ENCODE measurements around the gene DMBX1.

DNA sequence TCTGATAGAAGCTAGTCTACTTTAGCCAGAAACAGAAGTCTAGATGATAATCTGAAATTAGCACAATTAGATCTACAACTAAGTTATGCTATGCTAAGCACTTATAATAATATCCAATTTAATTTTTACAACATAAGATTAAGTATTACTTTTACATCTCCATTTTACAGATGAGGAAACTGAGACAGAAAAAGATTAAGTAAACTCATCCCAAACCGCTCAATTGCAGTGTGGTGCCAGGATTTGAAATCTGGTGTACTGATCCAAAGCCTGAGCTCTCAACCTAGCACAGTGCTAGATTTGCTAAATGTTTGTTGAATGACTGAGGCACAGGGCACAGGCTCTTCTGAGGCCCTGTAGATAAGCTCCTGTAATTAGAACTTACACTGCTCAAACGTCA, 48.0 kb downstream of the DMBX1 start:
- TF ChIP-seq YY1 (IDR thresholded peaks at IDR 0.05) = no peak
- TF ChIP-seq, protein P1, sequence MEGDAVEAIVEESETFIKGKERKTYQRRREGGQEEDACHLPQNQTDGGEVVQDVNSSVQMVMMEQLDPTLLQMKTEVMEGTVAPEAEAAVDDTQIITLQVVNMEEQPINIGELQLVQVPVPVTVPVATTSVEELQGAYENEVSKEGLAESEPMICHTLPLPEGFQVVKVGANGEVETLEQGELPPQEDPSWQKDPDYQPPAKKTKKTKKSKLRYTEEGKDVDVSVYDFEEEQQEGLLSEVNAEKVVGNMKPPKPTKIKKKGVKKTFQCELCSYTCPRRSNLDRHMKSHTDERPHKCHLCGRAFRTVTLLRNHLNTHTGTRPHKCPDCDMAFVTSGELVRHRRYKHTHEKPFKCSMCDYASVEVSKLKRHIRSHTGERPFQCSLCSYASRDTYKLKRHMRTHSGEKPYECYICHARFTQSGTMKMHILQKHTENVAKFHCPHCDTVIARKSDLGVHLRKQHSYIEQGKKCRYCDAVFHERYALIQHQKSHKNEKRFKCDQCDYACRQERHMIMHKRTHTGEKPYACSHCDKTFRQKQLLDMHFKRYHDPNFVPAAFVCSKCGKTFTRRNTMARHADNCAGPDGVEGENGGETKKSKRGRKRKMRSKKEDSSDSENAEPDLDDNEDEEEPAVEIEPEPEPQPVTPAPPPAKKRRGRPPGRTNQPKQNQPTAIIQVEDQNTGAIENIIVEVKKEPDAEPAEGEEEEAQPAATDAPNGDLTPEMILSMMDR (IDR thresholded peaks at IDR 0.05; ENCODE audit: low read depth, low read length, missing input control) = no peak
- no peak for TF ChIP-seq RXRA (IDR thresholded peaks at IDR 0.05)
- TF ChIP-seq, protein P2, sequence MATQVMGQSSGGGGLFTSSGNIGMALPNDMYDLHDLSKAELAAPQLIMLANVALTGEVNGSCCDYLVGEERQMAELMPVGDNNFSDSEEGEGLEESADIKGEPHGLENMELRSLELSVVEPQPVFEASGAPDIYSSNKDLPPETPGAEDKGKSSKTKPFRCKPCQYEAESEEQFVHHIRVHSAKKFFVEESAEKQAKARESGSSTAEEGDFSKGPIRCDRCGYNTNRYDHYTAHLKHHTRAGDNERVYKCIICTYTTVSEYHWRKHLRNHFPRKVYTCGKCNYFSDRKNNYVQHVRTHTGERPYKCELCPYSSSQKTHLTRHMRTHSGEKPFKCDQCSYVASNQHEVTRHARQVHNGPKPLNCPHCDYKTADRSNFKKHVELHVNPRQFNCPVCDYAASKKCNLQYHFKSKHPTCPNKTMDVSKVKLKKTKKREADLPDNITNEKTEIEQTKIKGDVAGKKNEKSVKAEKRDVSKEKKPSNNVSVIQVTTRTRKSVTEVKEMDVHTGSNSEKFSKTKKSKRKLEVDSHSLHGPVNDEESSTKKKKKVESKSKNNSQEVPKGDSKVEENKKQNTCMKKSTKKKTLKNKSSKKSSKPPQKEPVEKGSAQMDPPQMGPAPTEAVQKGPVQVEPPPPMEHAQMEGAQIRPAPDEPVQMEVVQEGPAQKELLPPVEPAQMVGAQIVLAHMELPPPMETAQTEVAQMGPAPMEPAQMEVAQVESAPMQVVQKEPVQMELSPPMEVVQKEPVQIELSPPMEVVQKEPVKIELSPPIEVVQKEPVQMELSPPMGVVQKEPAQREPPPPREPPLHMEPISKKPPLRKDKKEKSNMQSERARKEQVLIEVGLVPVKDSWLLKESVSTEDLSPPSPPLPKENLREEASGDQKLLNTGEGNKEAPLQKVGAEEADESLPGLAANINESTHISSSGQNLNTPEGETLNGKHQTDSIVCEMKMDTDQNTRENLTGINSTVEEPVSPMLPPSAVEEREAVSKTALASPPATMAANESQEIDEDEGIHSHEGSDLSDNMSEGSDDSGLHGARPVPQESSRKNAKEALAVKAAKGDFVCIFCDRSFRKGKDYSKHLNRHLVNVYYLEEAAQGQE (IDR thresholded peaks at IDR 0.05) = no peak
- TF ChIP-seq EGR1 (IDR thresholded peaks at IDR 0.05; ENCODE audit: low read depth in 2 of 2) = no peak
- no peak for TF ChIP-seq RAD21 (IDR thresholded peaks at IDR 0.05)
- no peak for TF ChIP-seq GABPA (IDR thresholded peaks at IDR 0.05 in 1 of 2, conservative IDR thresholded peaks at IDR 0.05 in 1 of 2)
- TF ChIP-seq TAF1 (conservative IDR thresholded peaks at IDR 0.05) = no peak
- no peak for TF ChIP-seq NR2F2 (IDR thresholded peaks at IDR 0.05)
- TF ChIP-seq HNF4A (conservative IDR thresholded peaks at IDR 0.05) = no peak
